Dermis blood vessel endothelial cell (primary cell): Measurements from ENCODE around the gene CDK18. TPM values are rescaled to one million over a fixed set of nuclear protein-coding genes. Genes with fewer than 3 reads are reported as not detected.
"Not testable (repeated sequence)": the region's sequence is repeated elsewhere in the genome, so short reads cannot be mapped to it uniquely, and the experiment has no call there.

Experiments used
- DNase-seq: peaks from one replicate; pipeline ENCODE4 v3.0.0; 2010
- total RNA-seq: library from RNA; depleted of rRNA; stranded (reverse); fragments of >200 nt; gene quantifications from 2 replicates; pipeline ENCODE4 v1.2.3, GENCODE V29; 2014

Gene CDK18
- 0.65 and 1.7 TPM in 2 replicates for total RNA-seq

GRCh38 chr1:205504311-205505075 lies at the start of gene CDK18:
TSS of gene CDK18 (plus strand) at chr1:205504669. CDS start at chr1:205523168, 18,499 bp downstream.
- no peak for DNase-seq

GRCh38 chr1:205454903-205455335 lies 49.5 kb upstream of the CDK18 start:
- DNase-seq, result no peak

- no peak for DNase-seq
Measured at GRCh38 chr1:205455581-205456382, 48.7 kb upstream of the CDK18 start, which contains the start of gene BLACAT1. TSS of gene BLACAT1 (minus strand) at chr1:205456045.

- DNase-seq, result no peak
Measured at GRCh38 chr1:205456383-205456867, 48.0 kb upstream of the CDK18 start.

GRCh38 chr1:205456868-205457745 lies 47.4 kb upstream of the CDK18 start:
- DNase-seq, result no peak

- DNase-seq, result peak; percentile 82
Measured at GRCh38 chr1:205458777-205459566, 45.5 kb upstream of the CDK18 start.

- no peak for DNase-seq
Measured at GRCh38 chr1:205465392-205465791, 39.1 kb upstream of the CDK18 start.

GRCh38 chr1:205466595-205467220 lies 37.8 kb upstream of the CDK18 start:
- DNase-seq, result no peak

GRCh38 chr1:205470131-205470530 lies 34.3 kb upstream of the CDK18 start:
- no peak for DNase-seq

GRCh38 chr1:205472737-205473441 lies 31.6 kb upstream of the CDK18 start:
- DNase-seq, result no peak

GRCh38 chr1:205473475-205473874 lies 31.0 kb upstream of the CDK18 start:
- no peak for DNase-seq

- DNase-seq, result no peak
Measured at GRCh38 chr1:205473966-205474365, 30.5 kb upstream of the CDK18 start.

- DNase-seq, result no peak
Measured at GRCh38 chr1:205474571-205474970, 29.9 kb upstream of the CDK18 start.

- DNase-seq, result no peak
Measured at GRCh38 chr1:205475855-205476254, 28.6 kb upstream of the CDK18 start.

- DNase-seq, result no peak
Measured at GRCh38 chr1:205476648-205477047, 27.8 kb upstream of the CDK18 start.

- no peak for DNase-seq
Measured at GRCh38 chr1:205477121-205477758, 27.2 kb upstream of the CDK18 start.

GRCh38 chr1:205477759-205478247 lies 26.7 kb upstream of the CDK18 start:
- no peak for DNase-seq

GRCh38 chr1:205478985-205479384 lies 25.5 kb upstream of the CDK18 start:
- not testable (repeated sequence) for DNase-seq

- no peak for DNase-seq
Measured at GRCh38 chr1:205480349-205480985, 24.0 kb upstream of the CDK18 start.
